HG03457 (cell line): ENCODE data around the gene GLYAT.
"Not testable (repeated sequence)": the region's sequence is repeated elsewhere in the genome, so short reads cannot be mapped to it uniquely, and the experiment has no call there.

Source experiments
- ATAC-seq: cut with Tn5 transposase; IDR thresholded peaks from one replicate; pipeline ENCODE4 v1.9.1; 2021; ENCODE audit warnings: moderate number of reproducible peaks; ENCODE audit not compliant: unreplicated experiment

GLYAT gene

DNA sequence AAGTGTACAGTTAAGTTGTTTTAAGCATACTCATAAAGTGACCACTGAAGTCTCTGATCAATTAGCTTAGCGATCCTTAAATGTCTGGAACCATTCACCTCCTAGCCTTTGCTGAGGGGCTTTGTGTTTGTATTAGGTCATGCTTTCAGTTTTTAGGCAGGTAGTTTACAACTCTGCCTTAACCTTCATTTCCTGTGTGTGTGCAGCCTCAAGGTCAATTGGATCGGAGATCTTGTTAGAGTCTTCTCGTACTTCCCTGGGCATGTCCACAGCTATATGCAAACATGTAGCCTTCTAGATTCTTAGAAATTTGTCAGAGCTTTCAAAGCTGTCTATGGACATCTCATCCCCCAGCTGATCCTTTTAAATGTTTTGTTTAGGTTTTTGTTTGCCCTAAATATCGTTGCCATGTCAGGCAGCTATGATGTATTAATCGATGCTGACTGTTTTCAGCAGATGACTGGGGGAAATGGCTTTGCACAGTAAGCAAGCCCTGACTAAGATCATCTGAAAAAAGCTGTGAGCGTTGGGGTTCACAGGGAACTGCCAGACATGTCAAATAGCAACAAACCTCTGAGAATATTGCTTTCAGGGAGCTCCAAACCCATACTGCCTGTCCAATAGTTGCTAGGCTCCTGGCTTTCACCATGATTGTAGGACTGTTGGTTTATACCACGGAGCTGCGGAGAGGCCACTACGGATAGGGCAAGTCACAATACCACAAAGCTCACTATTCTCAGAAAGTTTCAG lies 45.6 kb downstream of the GLYAT start:
- no peak for ATAC-seq

DNA sequence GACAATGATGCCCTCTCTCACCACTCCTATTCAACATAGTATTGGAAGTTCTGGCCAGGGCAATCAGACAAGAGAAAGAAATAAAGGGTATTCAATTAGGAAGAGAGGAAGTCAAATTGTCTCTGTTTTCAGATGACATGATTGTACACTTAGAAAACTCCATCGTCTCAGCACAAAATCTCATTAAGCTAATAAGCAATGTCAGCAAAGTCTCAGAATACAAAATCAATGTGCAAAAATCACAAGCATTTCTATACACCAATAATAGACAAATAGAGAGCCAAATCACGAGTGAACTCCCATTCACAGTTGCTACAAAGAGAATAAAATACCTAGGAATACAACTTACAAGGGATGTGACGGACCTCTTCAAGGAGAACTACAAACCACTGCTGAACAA lies 49.1 kb downstream of the GLYAT start:
- not testable (repeated sequence) for ATAC-seq

DNA sequence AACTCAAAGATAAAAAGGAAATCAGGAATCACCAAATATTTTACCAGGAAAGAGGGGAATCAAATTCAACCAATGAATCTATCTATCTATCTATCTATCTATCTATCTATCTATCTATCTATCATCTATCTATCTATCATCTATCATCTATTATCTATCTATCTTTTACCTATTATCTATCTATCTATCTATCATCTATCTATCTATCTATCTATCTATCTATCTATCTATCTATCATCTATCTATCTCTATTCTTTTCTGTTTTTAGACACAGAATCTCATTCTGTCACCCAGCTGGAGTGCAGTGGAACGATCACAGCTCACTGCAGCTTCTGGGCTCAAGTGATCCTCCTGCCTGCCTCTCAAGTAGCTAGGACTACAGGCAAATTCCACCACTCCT lies 54.2 kb downstream of the GLYAT start:
- ATAC-seq = not testable (repeated sequence)

DNA sequence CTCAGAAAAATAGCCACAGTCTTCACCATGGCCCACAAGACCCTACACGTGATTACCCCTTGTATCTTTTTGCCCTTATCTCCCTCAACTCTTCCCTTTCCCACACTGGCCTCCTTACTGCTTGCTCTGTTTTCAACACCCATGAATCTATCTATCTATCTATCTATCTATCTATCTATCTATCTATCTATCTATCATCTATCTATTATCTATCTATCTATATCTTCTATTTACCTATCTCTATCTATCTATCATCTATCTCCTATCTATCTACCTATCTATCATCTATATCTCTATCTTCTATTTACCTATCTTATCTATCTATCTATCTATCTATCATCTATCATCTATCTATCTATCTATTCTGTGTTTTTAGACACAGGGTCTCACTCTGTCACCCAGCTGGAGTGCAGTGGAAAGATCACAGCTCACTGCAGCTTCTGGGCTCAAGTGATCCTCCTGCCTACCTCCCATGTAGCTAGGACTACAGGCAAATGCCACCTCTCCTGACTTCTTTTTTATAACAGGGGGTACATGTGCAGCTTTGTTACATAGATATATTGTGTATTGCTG lies 55.1 kb downstream of the GLYAT start:
- ATAC-seq = no peak

DNA sequence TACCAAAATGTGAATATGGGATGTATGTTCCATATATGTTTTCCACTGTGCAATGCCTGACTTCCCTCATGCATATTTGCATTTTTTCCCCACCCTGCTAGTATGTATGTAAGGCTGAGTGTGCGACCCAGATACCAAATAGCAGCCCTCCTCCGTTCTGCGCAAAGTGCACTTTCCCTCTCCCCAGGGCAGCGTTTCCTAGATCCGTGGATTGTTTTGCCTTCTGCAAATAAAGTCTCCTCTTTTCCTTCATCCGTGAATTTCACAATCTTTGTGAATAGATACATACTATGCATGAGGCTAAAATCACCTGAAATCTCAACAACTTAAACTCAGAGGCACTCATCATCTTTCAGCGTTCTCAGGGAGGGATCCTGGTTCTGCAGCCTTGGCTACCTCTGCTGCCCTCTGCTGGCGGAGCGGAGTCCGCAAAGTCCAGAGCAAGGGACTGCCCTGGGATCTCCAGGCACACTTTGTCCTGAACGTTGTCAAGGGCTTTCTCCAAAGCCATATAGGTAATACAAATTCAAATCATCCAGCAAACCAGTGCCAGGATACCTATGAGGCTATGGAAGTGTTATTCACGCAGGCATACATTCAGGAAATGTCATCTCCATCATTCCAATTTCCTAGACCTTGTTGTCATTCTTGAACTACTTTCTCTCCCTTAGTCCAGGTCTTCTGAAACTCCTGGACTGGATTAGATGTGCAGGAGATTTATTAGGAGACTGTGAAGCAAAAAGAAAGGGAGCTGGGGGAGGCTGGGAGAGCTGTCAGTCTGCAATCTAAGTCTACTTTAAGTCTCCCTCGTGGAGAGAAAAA lies 56.2 kb downstream of the GLYAT start:
- ATAC-seq = no peak

DNA sequence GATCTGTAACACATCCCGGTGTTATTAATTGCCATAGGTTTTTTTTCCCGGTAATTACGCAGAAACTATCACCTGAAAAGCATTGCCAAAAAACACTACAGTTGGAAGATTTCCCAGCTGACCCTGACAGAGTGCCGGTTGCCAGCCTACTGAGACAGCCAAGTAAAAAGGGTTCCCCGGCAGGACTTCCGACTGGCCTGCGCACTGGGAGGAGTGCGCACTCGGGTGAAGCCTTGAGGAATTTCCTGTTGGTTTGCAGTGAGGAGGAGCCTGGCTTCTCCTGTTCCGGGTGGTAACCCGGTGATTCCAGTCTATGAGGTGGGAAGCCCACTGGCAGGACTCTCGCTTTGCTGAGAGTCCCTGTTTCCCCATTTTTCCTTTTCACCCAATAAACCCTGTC lies 57.1 kb downstream of the GLYAT start:
- no peak for ATAC-seq

DNA sequence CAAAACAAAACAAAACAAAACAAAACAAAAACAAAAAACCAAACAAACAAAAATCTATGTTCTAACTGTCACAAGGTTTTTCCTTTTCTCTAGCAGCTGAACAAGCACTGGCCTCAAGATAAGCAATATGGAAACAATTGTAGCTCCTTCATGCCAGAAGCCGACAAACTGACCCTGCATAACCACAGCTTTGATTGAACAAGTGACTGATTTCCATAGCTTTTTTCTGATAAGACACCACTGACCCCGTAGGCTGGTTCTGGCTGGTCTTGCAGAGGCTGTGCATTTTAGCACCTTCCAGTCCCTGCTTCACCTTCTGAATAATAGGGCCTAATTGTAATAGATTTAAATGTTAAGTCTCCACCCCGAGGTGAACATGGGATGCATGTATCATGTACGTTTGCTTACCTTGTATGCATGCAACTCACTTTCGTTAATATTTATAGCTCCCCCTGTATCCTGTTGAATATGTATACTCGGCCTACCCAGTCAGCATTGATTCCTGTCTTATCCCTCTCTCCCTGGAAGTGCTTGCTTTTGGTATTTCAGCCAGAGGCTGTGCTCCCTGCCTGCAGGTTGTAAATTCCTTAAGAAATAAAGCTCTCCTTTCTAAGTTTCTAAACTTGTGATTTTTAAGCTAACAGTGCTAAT lies 59.6 kb downstream of the GLYAT start:
- ATAC-seq = no peak

DNA sequence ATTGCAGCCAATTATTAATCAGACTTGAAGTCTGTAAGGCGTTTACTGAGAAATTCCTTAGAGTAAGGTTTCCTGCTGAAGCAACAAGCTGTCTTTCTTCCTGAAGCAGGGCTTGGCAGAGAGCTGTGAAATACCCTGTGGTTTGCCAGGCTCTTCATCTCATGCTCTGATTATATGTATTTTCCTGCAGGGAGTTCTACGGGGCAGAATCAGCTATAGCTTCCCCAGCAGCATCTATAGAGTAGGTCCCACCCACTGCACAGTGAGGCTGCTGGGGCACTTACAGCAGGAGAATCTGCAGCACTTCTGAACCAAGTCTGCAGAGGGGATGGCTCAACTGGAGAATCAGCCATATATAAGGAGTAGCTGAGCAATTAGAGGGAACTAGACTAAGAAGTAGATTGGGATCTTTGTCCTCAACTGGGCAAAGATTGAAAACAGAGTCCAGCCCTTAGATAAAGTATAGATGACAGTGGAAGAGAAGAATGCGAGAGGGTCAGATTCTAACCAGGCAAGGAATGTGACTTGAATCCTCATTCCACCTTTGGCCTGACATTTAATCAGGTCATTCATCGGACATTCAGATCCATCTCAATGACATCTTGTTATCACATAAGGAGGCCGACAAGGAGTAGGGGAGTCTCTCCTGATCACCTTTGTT lies 71.7 kb downstream of the GLYAT start:
- no peak for ATAC-seq

DNA sequence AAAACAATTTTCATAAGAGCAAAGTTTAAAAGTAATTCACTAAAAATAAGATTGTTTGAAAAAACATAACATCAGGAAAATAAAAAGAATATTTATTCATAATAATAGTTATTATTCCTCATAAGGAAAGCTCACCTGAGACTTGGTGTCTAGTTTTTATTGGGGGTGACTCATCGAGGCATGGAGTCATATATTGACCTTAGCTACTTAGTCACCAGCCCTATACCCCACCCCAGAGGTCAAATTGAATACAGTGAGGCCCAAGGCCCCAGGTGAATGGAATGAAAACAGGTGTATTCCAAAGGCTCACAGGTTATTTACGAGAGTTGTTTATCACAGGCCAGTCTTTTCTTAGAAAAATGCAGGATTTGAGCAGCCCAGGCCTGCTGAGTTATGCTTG lies 72.3 kb downstream of the GLYAT start:
- no peak for ATAC-seq
